ENCODE measurements around the gene CPTP.
A peak's percentile ranks its signal among the peaks of the same experiment; 100 is the strongest.

Gene CPTP

DNA sequence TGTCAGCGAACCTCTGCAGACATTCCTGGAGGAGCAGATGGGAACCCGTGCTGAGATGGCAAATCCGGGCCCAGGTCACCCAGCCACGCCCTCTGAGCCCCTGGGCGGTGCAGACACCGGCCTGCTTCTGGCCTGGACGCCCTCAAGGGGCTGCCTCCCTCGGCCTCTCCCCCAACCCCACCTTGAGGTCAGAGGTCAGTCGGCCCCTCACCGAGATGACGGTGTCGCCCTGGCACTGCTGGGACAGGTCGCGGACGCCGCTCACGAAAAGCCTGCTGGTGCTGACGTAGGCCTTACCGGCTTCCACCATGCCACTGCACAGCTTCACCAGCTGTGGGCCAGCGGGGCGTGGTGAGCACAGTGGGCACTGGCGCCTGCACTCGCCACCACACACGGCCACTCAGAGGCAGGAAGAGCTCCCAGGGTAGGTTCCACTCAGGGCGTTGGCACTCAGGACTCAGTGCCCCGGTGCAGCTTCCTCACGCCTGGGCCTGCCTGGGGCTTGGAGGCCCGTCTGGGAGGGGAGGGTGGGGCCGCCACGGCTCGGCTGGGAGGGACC is 21.6 kb upstream of the CPTP start:
- Histone ChIP-seq H3K9me3 (replicated peaks; ENCODE audit: low read length) (no peaks in the 10 kb centered on the region), H3K9ac (ENCODE audit: low read depth, low read length) (no peak overlapping the region), H3K27me3 (ENCODE audit: control insufficient read depth, insufficient read depth, low read length) (no peaks in the 10 kb centered on the region), H3K4me3 (ENCODE audit: low read length) (no peak overlapping the region), H3K4me1 (ENCODE audit: control insufficient read depth, insufficient read depth, low read length) (peaks cover 31% of the 10 kb centered on the region), H3K4me2 (ENCODE audit: low read length) (no peak overlapping the region), H3K36me3 (ENCODE audit: insufficient read depth, low read length) (peaks cover 16% of the 10 kb centered on the region)

DNA sequence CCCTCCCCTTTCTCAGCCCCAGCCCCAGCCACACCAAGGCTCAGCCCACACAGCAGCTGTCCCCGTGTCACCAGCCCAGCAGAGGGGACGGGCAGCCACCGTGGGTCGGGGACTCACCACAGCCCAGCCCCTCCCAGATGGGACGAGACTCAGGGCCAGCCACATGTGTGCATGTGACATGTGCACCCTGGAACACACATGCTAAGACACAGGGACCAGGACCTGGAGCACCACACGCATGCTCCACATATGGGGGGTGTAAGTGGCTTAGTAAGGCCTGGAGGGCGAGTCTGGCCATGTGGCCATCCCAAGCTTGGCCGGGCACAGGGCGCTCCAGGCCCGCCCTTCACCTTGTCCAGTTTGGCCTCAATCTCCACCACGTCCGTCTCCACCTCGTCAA is 20.9 kb upstream of the CPTP start:
- Histone ChIP-seq H3K36me3 (ENCODE audit: insufficient read depth, low read length) (peaks cover 16% of the 10 kb centered on the region), H3K4me3 (ENCODE audit: low read length) (no peak overlapping the region), H3K4me1 (ENCODE audit: control insufficient read depth, insufficient read depth, low read length) (peaks cover 31% of the 10 kb centered on the region), H3K9ac (ENCODE audit: low read depth, low read length) (no peak overlapping the region), H3K9me3 (replicated peaks; ENCODE audit: low read length) (no peaks in the 10 kb centered on the region), H3K27me3 (ENCODE audit: control insufficient read depth, insufficient read depth, low read length) (no peaks in the 10 kb centered on the region), H3K4me2 (ENCODE audit: low read length) (no peak overlapping the region)

DNA sequence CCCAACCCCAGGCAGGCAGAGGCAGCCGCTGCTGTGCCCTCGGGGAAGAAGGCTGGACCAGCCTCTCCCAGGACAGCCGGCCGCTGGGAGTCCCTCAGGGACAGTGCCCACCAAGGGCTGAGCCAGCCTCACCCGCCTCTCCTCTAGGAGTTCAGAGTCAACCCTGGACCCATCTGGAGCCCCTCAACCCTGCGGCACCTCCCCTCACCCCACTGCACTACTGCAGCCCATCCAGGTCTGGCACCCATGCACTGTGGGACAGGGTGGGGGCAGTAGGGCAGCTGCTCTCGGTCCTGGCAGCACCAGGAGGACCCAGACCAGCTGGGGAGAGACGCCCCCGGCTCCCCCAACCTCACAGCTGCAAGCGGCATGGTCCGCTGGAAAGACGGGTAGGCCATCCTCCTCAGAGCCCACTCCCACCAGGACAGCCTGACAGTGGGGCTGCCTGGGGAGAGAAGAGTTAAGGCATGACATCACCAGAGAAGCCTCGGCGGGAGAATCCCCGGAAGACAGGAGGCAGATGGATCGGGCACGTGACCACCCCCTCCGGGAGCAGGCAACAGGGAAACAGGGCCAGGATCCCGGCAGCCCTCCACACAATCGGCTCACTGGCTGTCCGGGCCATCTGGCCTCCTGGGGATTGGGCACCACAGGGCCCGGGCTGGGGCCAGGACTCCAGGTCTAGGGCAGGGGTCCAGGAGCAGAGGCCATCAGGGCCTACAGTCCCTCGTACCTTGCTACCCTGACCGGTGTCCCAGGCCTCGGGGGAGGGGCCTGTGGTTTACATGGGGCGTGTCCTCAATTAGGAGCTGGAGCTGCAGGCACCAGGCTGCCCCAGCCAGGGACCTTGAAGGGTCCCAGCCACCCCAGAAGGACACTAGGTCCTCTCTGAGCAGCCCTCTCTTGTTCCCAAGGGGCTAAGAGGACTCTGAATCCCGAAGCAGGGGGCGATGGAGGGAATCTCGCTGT is 20.0 kb upstream of the CPTP start:
- H3K27me3 ChIP-seq (ENCODE audit: control insufficient read depth, insufficient read depth, low read length), result no peaks in the 10 kb centered on the region
- peaks cover 37% of the 10 kb centered on the region for H3K4me1 ChIP-seq (ENCODE audit: control insufficient read depth, insufficient read depth, low read length)
- no peaks in the 10 kb centered on the region for H3K9me3 ChIP-seq (replicated peaks; ENCODE audit: low read length)
- H3K9ac ChIP-seq (ENCODE audit: low read depth, low read length), result peak overlapping the region; percentile 59
- H3K4me3 ChIP-seq (ENCODE audit: low read length), result peak overlapping the region; percentile 94
- H3K4me2 ChIP-seq (ENCODE audit: low read length), result peak overlapping the region; percentile 94
- H3K36me3 ChIP-seq (ENCODE audit: insufficient read depth, low read length), result peaks cover 12% of the 10 kb centered on the region

DNA sequence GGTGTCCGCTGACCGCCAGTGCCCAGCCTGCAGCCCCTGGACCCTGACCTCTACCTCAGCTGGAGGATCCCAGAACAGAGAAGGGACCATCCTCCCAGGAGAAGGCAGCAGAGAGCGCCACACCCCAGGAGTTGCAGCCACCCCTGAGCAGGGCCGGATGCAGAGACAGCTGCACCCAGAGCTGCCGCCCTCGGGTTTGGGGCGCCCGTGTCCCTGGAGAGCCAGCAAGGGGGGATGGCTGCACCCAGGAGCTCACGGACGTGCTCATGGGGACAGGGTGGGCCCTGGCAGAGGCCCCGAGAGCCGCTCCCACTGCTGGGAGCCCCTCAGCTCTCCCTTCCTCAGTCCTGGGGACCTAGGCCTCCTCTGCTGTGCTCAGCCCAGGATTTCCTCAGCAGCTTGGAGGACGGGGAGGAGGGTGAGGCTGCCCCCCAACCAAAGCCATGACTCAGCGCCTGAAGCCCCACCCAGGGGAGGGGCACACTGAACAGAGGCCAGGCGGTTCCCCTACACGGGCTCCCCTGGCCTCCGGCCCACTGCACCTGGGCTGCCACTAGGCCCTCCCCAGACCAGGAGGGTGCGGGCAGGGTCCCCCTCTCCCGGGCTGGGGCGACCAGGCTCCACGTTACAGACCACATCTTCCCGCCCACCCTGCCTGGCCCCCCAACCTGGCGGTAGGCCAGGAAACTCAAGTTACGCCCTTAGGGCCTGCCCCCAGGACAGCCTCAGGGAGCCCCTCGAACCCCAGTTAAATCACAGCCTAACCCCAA is 19.1 kb upstream of the CPTP start:
- Histone ChIP-seq H3K9ac (ENCODE audit: low read depth, low read length) (peak overlapping the region; percentile 59), H3K4me1 (ENCODE audit: control insufficient read depth, insufficient read depth, low read length) (peaks cover 43% of the 10 kb centered on the region)

DNA sequence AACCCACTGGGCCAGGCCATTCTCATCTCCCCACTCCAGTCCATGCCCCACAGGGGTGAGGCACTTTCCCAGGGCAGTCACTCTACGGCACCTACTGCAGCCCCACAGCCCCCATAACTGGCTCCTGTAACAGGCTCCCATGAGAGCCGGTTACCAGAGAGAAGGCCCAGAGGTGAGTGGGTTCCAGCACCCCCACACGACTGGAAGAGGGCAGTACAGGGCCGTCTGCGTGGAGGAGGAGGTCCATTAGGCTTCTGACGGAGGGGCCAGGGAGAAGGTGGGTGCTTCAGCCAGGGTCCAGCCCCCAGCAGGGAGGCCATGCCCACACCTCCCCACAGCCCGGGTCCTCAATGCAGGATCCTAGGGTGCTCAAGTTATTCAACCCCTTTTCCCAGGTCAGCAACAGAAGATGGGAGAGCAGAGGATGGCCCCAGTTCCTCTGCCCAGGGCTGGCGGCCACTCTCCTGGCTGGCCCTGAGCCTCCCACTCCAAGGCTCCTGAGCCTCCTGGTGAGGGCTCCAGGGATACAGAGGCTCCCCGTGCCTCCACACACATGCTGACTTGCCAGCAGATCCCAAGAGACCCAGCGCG is 18.4 kb upstream of the CPTP start:
- peak overlapping the region; percentile 94 for H3K4me2 ChIP-seq (ENCODE audit: low read length)
- H3K9ac ChIP-seq (ENCODE audit: low read depth, low read length), result peak overlapping the region; percentile 43
- H3K27me3 ChIP-seq (ENCODE audit: control insufficient read depth, insufficient read depth, low read length), result no peaks in the 10 kb centered on the region
- H3K9me3 ChIP-seq (replicated peaks; ENCODE audit: low read length), result no peaks in the 10 kb centered on the region
- peak overlapping the region; percentile 94 for H3K4me3 ChIP-seq (ENCODE audit: low read length)
- peaks cover 19% of the 10 kb centered on the region for H3K36me3 ChIP-seq (ENCODE audit: insufficient read depth, low read length)
- peaks cover 43% of the 10 kb centered on the region for H3K4me1 ChIP-seq (ENCODE audit: control insufficient read depth, insufficient read depth, low read length)

More for the DNA sequence above, 19.1 kb upstream of the CPTP start:
- Histone ChIP-seq H3K4me2 (ENCODE audit: low read length) (peak overlapping the region; percentile 94), H3K4me3 (ENCODE audit: low read length) (peak overlapping the region; percentile 94), H3K27me3 (ENCODE audit: control insufficient read depth, insufficient read depth, low read length) (no peaks in the 10 kb centered on the region), H3K9me3 (replicated peaks; ENCODE audit: low read length) (no peaks in the 10 kb centered on the region), H3K36me3 (ENCODE audit: insufficient read depth, low read length) (peaks cover 13% of the 10 kb centered on the region)

DNA sequence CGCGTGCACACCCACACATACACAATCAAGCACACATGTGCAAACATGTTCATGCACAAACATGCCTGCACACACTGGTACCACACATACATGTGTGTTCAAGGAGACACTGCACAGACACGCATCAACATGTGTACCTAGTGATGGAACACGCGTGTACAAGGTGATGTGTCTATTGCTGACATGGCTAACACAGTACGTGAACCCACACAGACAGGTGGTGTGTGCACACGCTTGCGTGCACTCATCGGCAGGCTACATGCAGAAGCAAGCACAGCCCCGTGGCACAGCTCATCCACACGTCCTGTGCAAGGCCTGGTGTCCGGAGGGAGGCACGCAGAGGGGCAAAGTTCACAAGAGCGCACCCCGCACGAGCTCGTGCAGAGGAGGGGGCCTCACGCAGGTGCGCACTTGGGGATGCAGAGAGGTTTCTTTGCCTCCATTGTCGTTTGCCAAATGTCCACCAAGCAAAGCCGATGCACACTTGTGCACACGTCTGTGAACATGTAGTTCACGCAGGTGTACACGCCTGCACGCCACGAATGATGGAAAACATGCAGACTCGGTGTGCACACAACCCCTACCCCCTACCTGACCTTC is 17.8 kb upstream of the CPTP start:
- Histone ChIP-seq H3K4me1 (ENCODE audit: control insufficient read depth, insufficient read depth, low read length) (peaks cover 43% of the 10 kb centered on the region), H3K9me3 (replicated peaks; ENCODE audit: low read length) (no peaks in the 10 kb centered on the region), H3K4me3 (ENCODE audit: low read length) (peak overlapping the region; percentile 94), H3K9ac (ENCODE audit: low read depth, low read length) (peak overlapping the region; percentile 83), H3K4me2 (ENCODE audit: low read length) (peak overlapping the region; percentile 94), H3K27me3 (ENCODE audit: control insufficient read depth, insufficient read depth, low read length) (no peaks in the 10 kb centered on the region), H3K36me3 (ENCODE audit: insufficient read depth, low read length) (peaks cover 25% of the 10 kb centered on the region)

DNA sequence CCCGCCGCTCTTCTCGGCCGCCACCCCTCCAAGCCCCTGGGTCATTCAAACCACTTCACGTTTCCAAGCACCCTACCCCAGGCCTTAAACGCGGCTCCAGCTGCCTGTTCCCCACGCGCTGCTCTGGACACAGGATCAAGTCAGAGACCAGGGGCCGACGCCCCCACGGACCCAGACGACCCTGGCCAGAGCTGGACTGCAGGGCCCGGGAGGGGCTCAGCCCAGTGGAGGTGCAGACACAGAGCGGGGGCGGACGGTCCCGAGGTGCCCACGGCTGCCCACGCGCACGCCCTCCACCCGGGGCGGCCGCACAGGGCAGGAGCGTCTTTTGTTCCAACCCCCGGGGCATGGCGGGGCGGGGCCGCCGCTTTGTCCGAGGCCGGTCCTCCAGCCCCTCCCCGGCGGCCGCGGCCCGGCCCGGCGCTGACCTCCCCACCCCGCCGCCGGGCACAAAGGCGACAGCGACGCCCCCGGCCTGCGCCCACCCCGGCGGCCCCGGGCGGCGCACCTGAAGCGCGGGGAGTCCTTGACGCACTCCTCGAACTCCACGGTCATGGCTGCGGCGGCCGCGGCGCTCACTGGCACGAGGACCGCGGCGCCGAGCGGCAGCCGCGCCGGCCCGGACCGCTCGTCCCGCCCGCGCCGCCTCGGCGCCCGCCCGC is 17.2 kb upstream of the CPTP start:
- Histone ChIP-seq H3K4me1 (ENCODE audit: control insufficient read depth, insufficient read depth, low read length) (peaks cover 43% of the 10 kb centered on the region), H3K9ac (ENCODE audit: low read depth, low read length) (peak overlapping the region; percentile 83)

DNA sequence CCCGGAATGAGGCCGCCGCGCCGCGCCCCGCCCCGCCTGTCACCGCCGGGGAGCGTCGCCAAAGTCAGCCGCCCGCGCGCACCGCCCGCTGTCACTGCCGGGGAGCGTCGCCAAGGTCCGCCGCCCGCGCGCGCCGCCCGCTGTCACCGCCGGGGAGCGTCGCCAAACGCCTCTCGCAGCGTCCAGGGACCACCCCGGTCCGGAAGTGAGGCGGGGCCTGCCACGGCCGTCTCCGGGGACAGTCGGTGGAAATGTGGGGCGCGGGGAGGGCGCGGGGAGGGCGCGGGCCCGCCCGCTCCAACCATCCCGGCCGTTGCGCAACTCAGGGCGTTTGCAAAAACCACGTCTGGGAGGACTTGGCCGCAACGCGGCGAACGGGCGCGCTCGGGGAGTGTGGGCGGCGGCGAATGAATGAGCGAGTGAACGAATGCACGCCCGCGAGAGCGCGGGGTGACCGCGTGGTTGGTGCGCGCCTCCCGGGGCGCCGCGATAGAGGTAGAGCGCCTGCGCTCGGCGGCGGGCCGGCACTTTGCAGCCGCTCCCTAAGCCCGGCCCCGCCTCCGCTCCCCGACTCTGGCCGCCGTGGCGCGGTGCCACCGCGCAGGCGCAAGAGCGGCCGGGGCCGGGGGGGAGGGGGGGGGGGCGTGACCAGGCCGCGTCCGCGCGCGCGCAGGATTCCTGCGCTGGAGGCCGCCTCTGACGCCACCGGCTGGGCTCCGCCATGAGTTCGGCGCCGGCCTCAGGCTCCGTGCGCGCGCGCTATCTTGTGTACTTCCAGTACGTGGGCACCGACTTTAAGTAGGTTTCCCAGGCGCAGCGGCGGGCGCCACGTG is 16.5 kb upstream of the CPTP start, which contains the start of the genes ACAP3 and PUSL1:
Gene ACAP3, minus strand, starts transcription at position 8 of the 833 bp plus-strand sequence. CDS start 115 bp downstream, outside the sequence.
Gene PUSL1, plus strand, starts transcription at position 675 of the 833 bp plus-strand sequence. Its CDS starts 47 bp downstream, at position 722.
- Histone ChIP-seq H3K9me3 (replicated peaks; ENCODE audit: low read length) (no peaks in the 10 kb centered on the region), H3K4me2 (ENCODE audit: low read length) (peak within 1 kb of the TSS; percentile 95), H3K4me1 (ENCODE audit: control insufficient read depth, insufficient read depth, low read length) (peaks cover 43% of the 10 kb centered on the region), H3K9ac (ENCODE audit: low read depth, low read length) (peak within 1 kb of the TSS; percentile 90), H3K27me3 (ENCODE audit: control insufficient read depth, insufficient read depth, low read length) (no peaks in the 10 kb centered on the region), H3K4me3 (ENCODE audit: low read length) (peak within 1 kb of the TSS; percentile 94), H3K36me3 (ENCODE audit: insufficient read depth, low read length) (peaks cover 33% of the 10 kb centered on the region)

More for the DNA sequence above, 17.2 kb upstream of the CPTP start:
- Histone ChIP-seq H3K4me2 (ENCODE audit: low read length) (peak overlapping the region; percentile 94), H3K27me3 (ENCODE audit: control insufficient read depth, insufficient read depth, low read length) (no peaks in the 10 kb centered on the region), H3K9me3 (replicated peaks; ENCODE audit: low read length) (no peaks in the 10 kb centered on the region), H3K4me3 (ENCODE audit: low read length) (peak overlapping the region; percentile 94), H3K36me3 (ENCODE audit: insufficient read depth, low read length) (peaks cover 29% of the 10 kb centered on the region)

DNA sequence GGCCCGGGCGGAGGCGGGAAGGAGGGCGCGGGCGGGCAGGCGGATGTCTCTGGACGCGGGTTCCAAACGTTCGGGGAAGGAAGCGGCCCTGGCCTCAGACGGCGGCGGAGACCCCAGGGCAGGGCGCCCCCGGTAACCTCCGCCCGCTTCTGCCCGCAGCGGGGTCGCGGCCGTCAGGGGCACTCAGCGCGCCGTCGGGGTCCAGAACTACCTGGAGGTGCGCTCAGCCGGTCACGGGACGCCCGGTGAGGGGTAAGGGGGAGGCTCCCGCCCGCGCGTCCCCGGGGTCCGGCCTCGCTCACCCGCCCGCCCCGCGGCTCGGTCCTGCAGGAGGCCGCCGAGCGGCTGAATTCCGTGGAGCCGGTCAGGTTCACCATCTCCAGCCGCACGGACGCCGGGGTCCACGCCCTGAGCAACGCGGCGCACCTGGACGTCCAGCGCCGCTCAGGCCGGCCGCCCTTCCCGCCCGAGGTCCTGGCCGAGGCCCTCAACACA is 15.8 kb upstream of the CPTP start:
- Histone ChIP-seq H3K4me2 (ENCODE audit: low read length) (peak overlapping the region; percentile 95), H3K36me3 (ENCODE audit: insufficient read depth, low read length) (peaks cover 40% of the 10 kb centered on the region), H3K4me1 (ENCODE audit: control insufficient read depth, insufficient read depth, low read length) (peaks cover 42% of the 10 kb centered on the region), H3K9me3 (replicated peaks; ENCODE audit: low read length) (no peaks in the 10 kb centered on the region), H3K4me3 (ENCODE audit: low read length) (peak overlapping the region; percentile 89), H3K27me3 (ENCODE audit: control insufficient read depth, insufficient read depth, low read length) (no peaks in the 10 kb centered on the region), H3K9ac (ENCODE audit: low read depth, low read length) (peak overlapping the region; percentile 90)

Data from skeletal muscle satellite cell (primary cell).